ENCODE data around the gene ZNRF2.
"Not testable (repeated sequence)": the region's sequence is repeated elsewhere in the genome, so short reads cannot be mapped to it uniquely, and the experiment has no call there.

ZNRF2 gene

GRCh38 chr7:30264052-30264451, 20.3 kb upstream of the ZNRF2 start:
- no peak for TF ChIP-seq CTCF (conservative IDR thresholded peaks at IDR 0.05)
- no peak overlapping the region for H3K27ac ChIP-seq

GRCh38 chr7:30265189-30265588, 19.2 kb upstream of the ZNRF2 start:
- not testable (repeated sequence) for H3K27ac ChIP-seq

GRCh38 chr7:30266686-30267085, 17.7 kb upstream of the ZNRF2 start:
- no peak overlapping the region for H3K27ac ChIP-seq

DNA sequence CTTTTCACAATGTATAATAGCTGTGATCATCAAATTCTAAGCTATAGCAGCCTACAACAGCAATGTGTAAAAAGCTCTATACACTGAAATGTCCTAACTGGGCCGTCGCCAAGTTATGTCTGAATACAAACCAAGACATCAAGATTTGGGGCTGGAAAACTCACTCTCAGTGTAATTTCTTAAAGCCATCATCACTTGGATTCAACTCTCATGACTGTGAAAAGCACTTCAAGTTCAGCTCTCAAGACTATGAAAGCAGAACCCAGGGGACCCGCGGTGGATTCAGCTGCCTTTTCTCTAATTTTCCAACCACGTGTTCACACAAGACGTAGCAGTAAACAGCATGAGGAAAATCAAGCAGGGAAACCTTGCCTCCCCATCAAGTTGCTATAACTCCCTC, 15.8 kb upstream of the ZNRF2 start:
- no peak overlapping the region for H3K27ac ChIP-seq
- no peak for TF ChIP-seq CTCF (conservative IDR thresholded peaks at IDR 0.05)

More at GRCh38 chr7:30266686-30267085, 17.7 kb upstream of the ZNRF2 start:
- no peak for TF ChIP-seq CTCF (conservative IDR thresholded peaks at IDR 0.05)

- TF ChIP-seq CTCF (conservative IDR thresholded peaks at IDR 0.05), result no peak
- no peak overlapping the region for H3K27ac ChIP-seq
Observed at GRCh38 chr7:30269490-30269889, 14.9 kb upstream of the ZNRF2 start.

DNA sequence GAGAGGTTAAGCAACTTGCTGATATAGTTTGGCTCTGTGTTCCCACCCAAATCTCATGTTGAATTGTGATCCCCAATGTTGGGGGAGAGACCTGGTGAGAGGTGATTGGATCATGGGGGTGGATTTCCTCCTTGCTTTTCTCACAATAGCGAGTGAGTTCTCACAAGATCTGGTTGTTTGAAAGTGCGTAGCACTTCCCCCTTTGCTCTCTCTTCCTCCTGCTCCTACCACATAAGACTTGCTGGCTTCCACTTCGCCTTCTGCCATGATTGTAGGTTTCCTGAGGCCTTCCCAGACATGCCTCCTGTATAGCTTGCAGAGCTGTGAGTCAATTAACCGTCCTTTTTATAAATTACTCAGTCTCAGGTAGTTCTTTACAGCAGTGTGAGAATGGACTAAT, 13.5 kb upstream of the ZNRF2 start:
- TF ChIP-seq CTCF (conservative IDR thresholded peaks at IDR 0.05), result no peak
- H3K27ac ChIP-seq, result no peak overlapping the region

- H3K27ac ChIP-seq, result no peak overlapping the region
- no peak for TF ChIP-seq CTCF (conservative IDR thresholded peaks at IDR 0.05)
Observed at GRCh38 chr7:30272126-30272525, 12.3 kb upstream of the ZNRF2 start.

GRCh38 chr7:30273552-30273951, 10.8 kb upstream of the ZNRF2 start:
- H3K27ac ChIP-seq, result no peak overlapping the region
- no peak for TF ChIP-seq CTCF (conservative IDR thresholded peaks at IDR 0.05)

All from VCaP (cell line).